ENCODE data around the gene COL6A5. TPM values are rescaled to one million over a fixed set of nuclear protein-coding genes. Genes with fewer than 3 reads are reported as not detected.

The COL6A5 gene
- total RNA-seq, 1 experiment from 2014 or later = not detected

- no peak for DNase-seq (ENCODE audit: unreplicated experiment)
- Mint-ChIP-seq H3K27me3 (ENCODE audit: insufficient read depth, unreplicated experiment) (peaks cover 30% of the 10 kb centered on the region), H3K9me3 (ENCODE audit: unreplicated experiment) (no peaks in the 10 kb centered on the region), H3K4me3 (ENCODE audit: unreplicated experiment) (no peak overlapping the region), H3K4me1 (ENCODE audit: insufficient read depth, unreplicated experiment) (no peaks in the 10 kb centered on the region), H3K36me3 (ENCODE audit: insufficient read depth, unreplicated experiment) (no peaks in the 10 kb centered on the region), H3K27ac (ENCODE audit: low read depth, unreplicated experiment) (no peak overlapping the region)
- no TSS peak for BruUV-seq (replicated peaks)
- intact Hi-C loops (cut with micrococcal nuclease) = no loop called here
- TF ChIP-seq CTCF (IDR thresholded peaks at IDR 0.05; ENCODE audit: unreplicated experiment) = no peak
- CTCF ChIA-PET = no interaction called here
- POLR2A ChIA-PET = no interaction called here
Observed at GRCh38 chr3:130465521-130465920, 120.0 kb downstream of the COL6A5 start.

GRCh38 chr3:130468311-130468710, 122.8 kb downstream of the COL6A5 start:
- H3K9me3 Mint-ChIP-seq (ENCODE audit: unreplicated experiment) = no peaks in the 10 kb centered on the region
- DNase-seq (ENCODE audit: unreplicated experiment) = no peak
- no peak overlapping the region for H3K27ac Mint-ChIP-seq (ENCODE audit: low read depth, unreplicated experiment)
- peaks cover 46% of the 10 kb centered on the region for H3K27me3 Mint-ChIP-seq (ENCODE audit: insufficient read depth, unreplicated experiment)
- BruUV-seq (replicated peaks) = no TSS peak
- H3K4me3 Mint-ChIP-seq (ENCODE audit: unreplicated experiment) = no peak overlapping the region
- no peak for TF ChIP-seq CTCF (IDR thresholded peaks at IDR 0.05; ENCODE audit: unreplicated experiment)
- POLR2A ChIA-PET = no interaction called here
- no peaks in the 10 kb centered on the region for H3K36me3 Mint-ChIP-seq (ENCODE audit: insufficient read depth, unreplicated experiment)
- intact Hi-C loops (cut with micrococcal nuclease) = no loop called here
- H3K4me1 Mint-ChIP-seq (ENCODE audit: insufficient read depth, unreplicated experiment) = no peaks in the 10 kb centered on the region
- CTCF ChIA-PET = interaction anchor here (0.6 to 1.0 kb wide), 2 partner anchors 70 to 71 kb away, joined by 3 read pairs; no protein-coding TSS in a partner anchor

- POLR2A ChIA-PET = interaction anchor here (1.0 kb wide), 1 partner anchor 13 kb away, joined by 3 read pairs; no protein-coding TSS in a partner anchor
- CTCF ChIA-PET = no interaction called here
- no peaks in the 10 kb centered on the region for H3K36me3 Mint-ChIP-seq (ENCODE audit: insufficient read depth, unreplicated experiment)
- no peak overlapping the region for H3K4me3 Mint-ChIP-seq (ENCODE audit: unreplicated experiment)
- no peak for TF ChIP-seq CTCF (IDR thresholded peaks at IDR 0.05; ENCODE audit: unreplicated experiment)
- no peaks in the 10 kb centered on the region for H3K4me1 Mint-ChIP-seq (ENCODE audit: insufficient read depth, unreplicated experiment)
- no TSS peak for BruUV-seq (replicated peaks)
- H3K27ac Mint-ChIP-seq (ENCODE audit: low read depth, unreplicated experiment) = no peak overlapping the region
- peaks cover 38% of the 10 kb centered on the region for H3K27me3 Mint-ChIP-seq (ENCODE audit: insufficient read depth, unreplicated experiment)
- no peaks in the 10 kb centered on the region for H3K9me3 Mint-ChIP-seq (ENCODE audit: unreplicated experiment)
- intact Hi-C loops (cut with micrococcal nuclease) = no loop called here
- peak; percentile 2 for DNase-seq (ENCODE audit: unreplicated experiment)
Observed at GRCh38 chr3:130470126-130470525, 124.7 kb downstream of the COL6A5 start.

- Mint-ChIP-seq H3K9me3 (ENCODE audit: unreplicated experiment) (no peaks in the 10 kb centered on the region), H3K36me3 (ENCODE audit: insufficient read depth, unreplicated experiment) (no peaks in the 10 kb centered on the region), H3K27me3 (ENCODE audit: insufficient read depth, unreplicated experiment) (peaks cover 19% of the 10 kb centered on the region), H3K27ac (ENCODE audit: low read depth, unreplicated experiment) (no peak overlapping the region), H3K4me3 (ENCODE audit: unreplicated experiment) (no peak overlapping the region), H3K4me1 (ENCODE audit: insufficient read depth, unreplicated experiment) (no peaks in the 10 kb centered on the region)
- POLR2A ChIA-PET = interaction anchor here (0.5 kb wide), 1 partner anchor 310 kb away, joined by 4 read pairs; no protein-coding TSS in a partner anchor
- DNase-seq (ENCODE audit: unreplicated experiment) = no peak
- intact Hi-C loops (cut with micrococcal nuclease) = no loop called here
- no peak for TF ChIP-seq CTCF (IDR thresholded peaks at IDR 0.05; ENCODE audit: unreplicated experiment)
- CTCF ChIA-PET = no interaction called here
- BruUV-seq (replicated peaks) = no TSS peak
Observed at GRCh38 chr3:130473416-130473815, 127.9 kb downstream of the COL6A5 start.
